Measurements from ENCODE around the gene PPP4R1. TPM values are rescaled to one million over a fixed set of nuclear protein-coding genes. Genes with fewer than 3 reads are reported as not detected.
"Not testable (repeated sequence)": the region's sequence is repeated elsewhere in the genome, so short reads cannot be mapped to it uniquely, and the experiment has no call there.

The PPP4R1 gene
- total and polyA plus RNA-seq, 7 donors, result 10.3 to 36.1 (median 27.8) TPM

DNA sequence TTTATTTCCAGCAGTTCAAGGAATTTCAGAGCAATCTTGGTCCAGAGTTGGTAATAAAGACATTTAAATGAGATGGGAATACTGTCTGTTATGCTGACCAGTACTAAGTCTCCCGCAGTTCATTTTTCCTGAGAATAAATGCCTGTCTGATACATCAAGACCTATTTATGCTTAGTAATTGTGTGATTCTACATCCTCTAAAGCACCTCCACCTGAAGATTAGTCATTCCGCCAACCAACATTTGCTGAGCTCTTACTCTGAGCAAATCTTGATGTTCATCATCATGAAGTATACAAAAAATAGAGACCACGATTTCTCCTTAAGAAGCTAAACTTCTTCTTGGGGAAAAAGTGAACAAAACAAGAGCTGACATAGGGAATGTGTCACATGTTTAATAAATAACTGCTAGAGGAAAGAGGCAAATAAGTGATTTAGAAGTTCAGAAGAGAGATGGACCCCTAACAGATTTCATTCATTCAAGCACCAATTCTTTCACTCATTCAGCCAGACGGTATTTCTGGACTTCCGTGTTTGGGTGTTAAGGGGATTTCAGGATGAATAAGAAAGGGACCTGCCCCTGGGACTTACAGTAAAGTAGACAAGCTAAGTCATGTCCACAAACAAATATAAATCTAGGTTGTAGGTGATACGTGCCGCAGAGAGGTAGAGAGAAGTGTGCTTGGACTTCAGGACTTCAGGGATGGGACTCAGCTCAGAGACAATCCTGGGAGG, 34.2 kb upstream of the PPP4R1 start:
- intact Hi-C loops (cut with DNase I), result no loop called here
- H3K27ac ChIP-seq, result no peak overlapping the region
- TF ChIP-seq, protein P1, sequence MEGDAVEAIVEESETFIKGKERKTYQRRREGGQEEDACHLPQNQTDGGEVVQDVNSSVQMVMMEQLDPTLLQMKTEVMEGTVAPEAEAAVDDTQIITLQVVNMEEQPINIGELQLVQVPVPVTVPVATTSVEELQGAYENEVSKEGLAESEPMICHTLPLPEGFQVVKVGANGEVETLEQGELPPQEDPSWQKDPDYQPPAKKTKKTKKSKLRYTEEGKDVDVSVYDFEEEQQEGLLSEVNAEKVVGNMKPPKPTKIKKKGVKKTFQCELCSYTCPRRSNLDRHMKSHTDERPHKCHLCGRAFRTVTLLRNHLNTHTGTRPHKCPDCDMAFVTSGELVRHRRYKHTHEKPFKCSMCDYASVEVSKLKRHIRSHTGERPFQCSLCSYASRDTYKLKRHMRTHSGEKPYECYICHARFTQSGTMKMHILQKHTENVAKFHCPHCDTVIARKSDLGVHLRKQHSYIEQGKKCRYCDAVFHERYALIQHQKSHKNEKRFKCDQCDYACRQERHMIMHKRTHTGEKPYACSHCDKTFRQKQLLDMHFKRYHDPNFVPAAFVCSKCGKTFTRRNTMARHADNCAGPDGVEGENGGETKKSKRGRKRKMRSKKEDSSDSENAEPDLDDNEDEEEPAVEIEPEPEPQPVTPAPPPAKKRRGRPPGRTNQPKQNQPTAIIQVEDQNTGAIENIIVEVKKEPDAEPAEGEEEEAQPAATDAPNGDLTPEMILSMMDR (IDR thresholded peaks at IDR 0.05), result no peak
- no peak overlapping the region for H3K4me3 ChIP-seq
- no peaks in the 10 kb centered on the region for H3K36me3 ChIP-seq (ENCODE audit: insufficient read depth in 1 of 2, low read depth in 1 of 2)
- ATAC-seq, result no peak
- H3K9me3 ChIP-seq, result no peaks in the 10 kb centered on the region
- H3K27me3 ChIP-seq (ENCODE audit: insufficient read depth in 3 of 3, low read length in 2 of 3), result no peaks in the 10 kb centered on the region
- no peaks in the 10 kb centered on the region for H3K4me1 ChIP-seq
- no peak for DNase-seq
- WGBS, 3 donors, result 90 to 95% (median 92%) methylated on average over 7 of the region's 7 CpGs

DNA sequence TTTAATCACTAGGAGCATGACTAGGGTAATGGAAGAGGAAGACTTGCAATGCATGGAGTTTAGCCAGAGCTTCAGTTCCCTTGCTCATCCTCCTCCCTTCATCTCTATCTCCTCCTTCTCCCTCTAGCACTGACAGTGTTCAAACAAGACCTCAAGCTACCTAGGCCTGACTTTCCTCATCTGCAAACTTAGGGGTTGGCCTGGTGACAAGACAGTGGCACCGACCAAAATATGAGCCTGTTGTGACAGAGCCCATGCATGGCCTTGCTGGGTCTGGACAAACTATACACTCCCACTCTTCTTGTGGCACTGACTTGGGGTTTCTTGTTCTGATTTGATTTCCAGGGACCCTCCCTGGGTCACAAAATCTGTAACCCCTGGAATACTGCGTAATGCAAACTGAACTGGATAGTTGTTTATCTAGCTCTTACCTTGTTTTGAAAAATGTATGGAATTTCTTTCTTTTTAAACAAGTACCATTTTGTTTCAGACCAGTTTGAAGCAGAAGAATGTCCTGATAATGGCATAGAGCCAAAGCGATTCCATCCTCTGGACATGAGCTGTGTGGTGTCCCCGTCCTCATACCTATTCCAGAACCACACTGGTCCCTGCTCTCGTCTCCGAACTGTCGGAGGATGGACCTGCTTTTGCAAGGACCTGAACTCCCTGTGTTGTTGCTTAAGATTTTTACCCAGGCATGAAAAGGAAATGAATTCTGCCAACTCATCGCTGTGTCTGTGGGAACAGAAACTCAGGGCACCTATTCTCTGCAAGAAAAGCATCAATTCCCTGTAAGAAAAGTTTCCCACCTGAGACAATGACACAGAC, 33.4 kb upstream of the PPP4R1 start:
- H3K4me1 ChIP-seq, result no peaks in the 10 kb centered on the region
- no peak for DNase-seq

DNA sequence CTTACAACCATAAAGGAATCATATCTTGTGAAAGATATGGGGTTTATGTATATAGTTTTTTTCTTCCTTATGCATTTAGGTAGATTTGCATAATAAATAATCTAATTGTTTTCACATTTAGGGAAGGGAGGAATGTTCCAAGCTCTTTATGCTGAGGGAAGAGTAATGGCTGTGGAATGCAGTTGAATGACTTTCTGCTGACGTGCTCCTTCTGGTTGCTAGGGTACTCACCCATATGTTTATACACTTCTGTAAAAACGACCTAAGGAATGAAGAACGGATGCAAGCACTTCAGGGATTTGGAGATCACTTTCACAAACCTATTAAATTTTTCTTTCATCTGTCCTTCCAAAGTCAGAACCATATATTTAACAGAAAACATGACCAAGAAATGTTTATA, 29.2 kb upstream of the PPP4R1 start:
- no peak for ATAC-seq
- TF ChIP-seq, protein P1 (IDR thresholded peaks at IDR 0.05), result no peak
- intact Hi-C loops (cut with DNase I), result no loop called here

More for the DNA sequence above, 33.4 kb upstream of the PPP4R1 start:
- no peaks in the 10 kb centered on the region for H3K9me3 ChIP-seq
- H3K4me3 ChIP-seq, result no peak overlapping the region
- intact Hi-C loops (cut with DNase I), result no loop called here
- H3K27ac ChIP-seq, result no peak overlapping the region
- H3K27me3 ChIP-seq (ENCODE audit: insufficient read depth in 3 of 3, low read length in 2 of 3), result no peaks in the 10 kb centered on the region
- ATAC-seq, result no peak
- TF ChIP-seq, protein P1 (IDR thresholded peaks at IDR 0.05), result no peak
- H3K36me3 ChIP-seq (ENCODE audit: insufficient read depth in 1 of 2, low read depth in 1 of 2), result no peaks in the 10 kb centered on the region
- WGBS, 3 donors, result 82 to 86% (median 86%) methylated on average over 8 of the region's 8 CpGs

DNA sequence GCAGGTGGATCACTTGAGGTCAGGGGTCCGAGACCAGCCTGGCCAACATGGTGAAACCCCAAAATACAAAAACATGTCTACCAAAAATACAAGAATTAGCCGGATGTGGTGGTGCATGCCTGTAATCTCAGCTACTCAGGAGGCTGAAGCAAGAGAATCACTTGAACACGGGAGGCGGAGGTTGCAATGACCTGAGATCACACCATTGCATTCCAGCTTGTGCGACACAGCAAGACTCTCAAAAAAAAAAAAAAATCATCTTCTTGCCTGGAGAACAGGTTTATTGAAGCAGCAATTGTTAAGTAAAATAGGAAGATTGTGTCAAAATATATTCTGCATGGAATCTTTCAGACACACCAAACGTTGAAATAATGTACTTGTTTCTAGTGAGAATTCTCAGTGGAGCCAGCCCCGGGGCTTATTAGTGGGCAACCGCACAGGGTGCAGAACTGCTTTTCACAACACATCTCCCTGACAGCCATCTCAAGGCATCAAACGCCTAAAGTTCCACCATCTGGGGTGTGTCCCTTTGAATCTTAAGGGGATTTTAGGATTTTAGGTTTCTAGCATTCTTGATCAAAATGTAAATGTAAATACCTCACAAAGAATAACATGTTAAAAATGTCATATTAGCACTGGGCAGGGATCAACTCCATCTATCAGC, 28.6 kb upstream of the PPP4R1 start:
- no peaks in the 10 kb centered on the region for H3K27me3 ChIP-seq (ENCODE audit: insufficient read depth in 3 of 3, low read length in 2 of 3)
- no peaks in the 10 kb centered on the region for H3K9me3 ChIP-seq
- H3K4me3 ChIP-seq, result no peak overlapping the region
- no peaks in the 10 kb centered on the region for H3K4me1 ChIP-seq
- DNase-seq (no peak), ATAC-seq (no peak)
- WGBS, 3 donors, result 71 to 78% (median 73%) methylated on average over 9 of the region's 9 CpGs
- H3K27ac ChIP-seq, result no peak overlapping the region
- no peaks in the 10 kb centered on the region for H3K36me3 ChIP-seq (ENCODE audit: insufficient read depth in 1 of 2, low read depth in 1 of 2)
- intact Hi-C loops (cut with DNase I), result no loop called here
- TF ChIP-seq, protein P1 (IDR thresholded peaks at IDR 0.05), result no peak

More for the DNA sequence above, 29.2 kb upstream of the PPP4R1 start:
- 5 to 9% (median 9%) methylated on average over 3 of the region's 3 CpGs for WGBS, 3 donors
- no peak overlapping the region for H3K27ac ChIP-seq
- H3K36me3 ChIP-seq (ENCODE audit: insufficient read depth in 1 of 2, low read depth in 1 of 2), result no peaks in the 10 kb centered on the region
- no peak for DNase-seq
- no peak overlapping the region for H3K4me3 ChIP-seq
- H3K9me3 ChIP-seq, result no peaks in the 10 kb centered on the region
- no peaks in the 10 kb centered on the region for H3K4me1 ChIP-seq
- no peaks in the 10 kb centered on the region for H3K27me3 ChIP-seq (ENCODE audit: insufficient read depth in 3 of 3, low read length in 2 of 3)

DNA sequence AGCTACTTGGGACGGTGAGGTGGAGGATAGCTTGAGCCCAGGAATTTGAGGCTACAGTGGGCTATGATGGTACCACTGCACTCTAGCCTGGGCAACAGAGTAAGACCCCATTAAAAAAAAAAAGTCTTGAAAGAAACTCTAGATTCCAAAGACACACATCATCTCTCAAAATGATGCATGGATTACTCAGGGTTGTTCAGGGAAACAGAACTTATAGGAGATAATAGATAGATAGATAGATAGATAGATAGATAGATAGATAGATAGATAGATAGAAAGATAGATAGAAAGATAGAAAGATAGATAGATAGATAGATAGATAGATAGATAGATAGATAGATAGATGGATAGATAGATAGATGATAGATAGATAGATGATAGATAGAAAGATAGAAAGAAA, 26.7 kb upstream of the PPP4R1 start:
- H3K27me3 ChIP-seq (ENCODE audit: insufficient read depth in 3 of 3, low read length in 2 of 3); ATAC-seq; H3K4me1 ChIP-seq; DNase-seq; H3K36me3 ChIP-seq (ENCODE audit: insufficient read depth in 1 of 2, low read depth in 1 of 2); H3K4me3 ChIP-seq; H3K27ac ChIP-seq; intact Hi-C loops (cut with DNase I); H3K9me3 ChIP-seq: not testable (repeated sequence)
- WGBS, 3 donors, result 93 to 100% (median 95%) methylated on average over 1 of the region's 1 CpG

All from psoas muscle (tissue), 8 donors.